GM12865 (cell line): ENCODE data around the gene COL8A2.

Source experiments
- DNase-seq: peaks from one replicate; pipeline ENCODE4 v3.0.0; 2010; ENCODE audit warnings: low read depth
- H3K4me3 ChIP-seq: 2 replicates; pipeline ENCODE4 v1.5.1; 2011; ENCODE audit warnings: mild to moderate bottlenecking, low read depth, low read length, control low read depth
- TF ChIP-seq, protein P1 (sequence below): IDR thresholded peaks from 2 replicates; pipeline ENCODE4 v1.5.1; 2011; ENCODE audit warnings: low read length, control low read depth, low read depth, inconsistent platforms; ENCODE audit not compliant: insufficient read depth; ENCODE audit errors: missing control alignments

The COL8A2 gene

DNA sequence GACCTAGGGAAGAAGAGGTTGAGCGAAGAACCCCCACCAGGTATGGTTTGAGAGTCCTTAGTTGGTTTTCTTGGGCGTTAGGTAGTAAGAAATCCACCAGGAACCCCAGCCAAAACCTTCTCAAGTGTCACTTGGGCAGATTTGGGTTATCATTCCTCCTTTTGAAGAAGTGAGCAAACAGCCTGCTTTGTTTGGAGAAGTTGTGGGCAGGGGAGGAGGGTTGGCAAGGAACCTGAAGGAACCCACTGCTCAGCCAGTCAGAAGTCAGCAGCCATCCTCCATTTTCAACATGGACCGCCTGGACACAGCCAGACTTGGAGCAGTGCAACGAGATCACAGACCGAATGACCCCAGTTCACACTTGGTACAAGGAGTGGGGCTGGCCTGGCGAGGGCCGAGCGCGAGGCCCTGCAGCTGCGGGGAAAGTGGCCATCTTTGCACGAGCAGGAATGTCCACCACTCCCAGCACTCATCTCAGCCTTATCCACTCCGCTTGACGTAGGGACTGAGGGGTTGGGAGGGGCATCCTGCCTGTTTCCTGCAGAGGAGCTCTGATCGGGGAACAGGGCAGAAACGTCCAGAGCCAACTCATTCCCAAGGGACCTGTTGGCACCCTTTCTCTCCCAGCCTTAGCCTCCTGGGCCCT, 29.1 kb downstream of the COL8A2 start:
- H3K4me3 ChIP-seq: no peak overlapping the region
- no peak for DNase-seq
- TF ChIP-seq, protein P1, sequence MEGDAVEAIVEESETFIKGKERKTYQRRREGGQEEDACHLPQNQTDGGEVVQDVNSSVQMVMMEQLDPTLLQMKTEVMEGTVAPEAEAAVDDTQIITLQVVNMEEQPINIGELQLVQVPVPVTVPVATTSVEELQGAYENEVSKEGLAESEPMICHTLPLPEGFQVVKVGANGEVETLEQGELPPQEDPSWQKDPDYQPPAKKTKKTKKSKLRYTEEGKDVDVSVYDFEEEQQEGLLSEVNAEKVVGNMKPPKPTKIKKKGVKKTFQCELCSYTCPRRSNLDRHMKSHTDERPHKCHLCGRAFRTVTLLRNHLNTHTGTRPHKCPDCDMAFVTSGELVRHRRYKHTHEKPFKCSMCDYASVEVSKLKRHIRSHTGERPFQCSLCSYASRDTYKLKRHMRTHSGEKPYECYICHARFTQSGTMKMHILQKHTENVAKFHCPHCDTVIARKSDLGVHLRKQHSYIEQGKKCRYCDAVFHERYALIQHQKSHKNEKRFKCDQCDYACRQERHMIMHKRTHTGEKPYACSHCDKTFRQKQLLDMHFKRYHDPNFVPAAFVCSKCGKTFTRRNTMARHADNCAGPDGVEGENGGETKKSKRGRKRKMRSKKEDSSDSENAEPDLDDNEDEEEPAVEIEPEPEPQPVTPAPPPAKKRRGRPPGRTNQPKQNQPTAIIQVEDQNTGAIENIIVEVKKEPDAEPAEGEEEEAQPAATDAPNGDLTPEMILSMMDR: no peak

DNA sequence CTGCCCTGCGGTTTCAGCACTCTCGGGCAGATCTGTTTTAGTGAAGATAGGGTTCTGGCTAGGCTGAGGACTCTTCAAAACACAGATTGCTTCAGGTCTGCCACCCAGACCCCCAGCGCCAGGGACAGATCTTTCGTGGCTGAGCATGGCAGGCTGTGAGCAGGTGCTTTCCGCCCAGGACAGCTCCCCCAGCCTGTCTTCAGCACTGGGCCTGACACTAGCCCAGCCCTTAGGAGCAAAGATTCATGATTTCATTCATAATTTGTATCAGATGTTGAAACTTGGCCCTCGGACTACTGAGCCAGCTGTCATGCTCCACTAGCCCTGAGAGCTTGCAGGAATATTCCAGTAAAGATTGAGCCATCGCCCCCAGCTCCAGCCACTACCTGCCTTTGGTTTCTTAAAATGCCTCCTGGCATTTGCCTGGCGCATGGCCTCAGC, 30.4 kb downstream of the COL8A2 start:
- no peak for DNase-seq
- TF ChIP-seq, protein P1: no peak
- H3K4me3 ChIP-seq: no peak overlapping the region

DNA sequence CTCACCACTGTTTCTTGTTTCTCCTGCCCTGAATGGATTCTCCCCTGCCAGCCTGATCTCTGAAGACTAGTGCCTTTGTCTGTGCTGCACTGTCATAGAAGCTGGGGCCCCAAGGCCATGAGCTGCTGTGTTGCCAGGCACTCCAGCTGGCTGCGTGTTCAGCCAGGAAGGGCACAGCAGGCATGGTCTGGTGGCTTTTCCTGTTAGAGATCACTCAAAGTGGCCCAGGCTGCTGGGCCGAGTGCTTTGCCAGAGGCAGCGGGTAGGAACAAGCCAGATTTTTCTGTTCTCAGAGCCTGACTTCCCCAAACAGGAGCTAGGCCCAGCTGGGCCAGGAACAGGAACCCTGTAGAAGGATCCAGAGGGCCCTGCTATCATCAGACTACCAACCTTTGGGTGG, 31.1 kb downstream of the COL8A2 start:
- TF ChIP-seq, protein P1: no peak
- no peak for DNase-seq
- H3K4me3 ChIP-seq: no peak overlapping the region

DNA sequence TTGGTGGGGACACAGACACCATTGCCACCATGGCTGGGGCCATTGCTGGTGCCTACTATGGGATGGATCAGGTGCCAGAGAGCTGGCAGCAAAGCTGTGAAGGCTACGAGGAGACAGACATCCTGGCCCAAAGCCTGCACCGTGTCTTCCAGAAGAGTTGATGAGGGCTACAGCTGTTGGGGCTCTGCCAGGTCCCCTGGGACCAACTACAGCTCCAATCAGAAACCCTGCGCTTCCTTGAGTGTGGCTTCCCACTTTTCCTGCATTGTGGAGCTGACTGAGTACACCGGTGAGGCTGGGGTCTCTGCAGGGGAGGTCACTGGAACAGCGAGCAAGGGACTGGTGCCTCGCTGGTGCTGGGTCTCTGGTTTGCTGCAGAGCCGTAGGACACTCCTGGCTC, 31.8 kb downstream of the COL8A2 start:
- H3K4me3 ChIP-seq: no peak overlapping the region
- TF ChIP-seq, protein P1: no peak
- no peak for DNase-seq

DNA sequence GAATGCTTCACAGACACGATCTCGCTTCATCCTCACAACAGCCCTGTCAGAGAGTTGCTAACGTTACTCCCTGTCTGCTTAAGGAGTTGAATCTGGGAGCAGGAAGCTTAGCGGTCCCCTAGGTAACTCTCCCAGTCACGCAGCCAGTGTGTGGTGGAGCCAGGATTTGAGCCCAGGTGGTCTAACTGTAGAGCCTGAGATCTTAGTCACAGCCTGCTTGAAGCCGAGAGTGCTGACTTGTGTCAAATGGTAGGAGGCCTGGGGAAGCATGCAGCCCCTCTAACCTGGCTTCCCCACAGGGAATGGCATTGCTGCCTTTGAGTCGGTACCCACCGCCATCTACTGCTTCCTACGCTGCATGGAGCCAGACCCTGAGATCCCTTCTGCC, 32.2 kb downstream of the COL8A2 start:
- TF ChIP-seq, protein P1: no peak
- H3K4me3 ChIP-seq: no peak overlapping the region
- DNase-seq: no peak

DNA sequence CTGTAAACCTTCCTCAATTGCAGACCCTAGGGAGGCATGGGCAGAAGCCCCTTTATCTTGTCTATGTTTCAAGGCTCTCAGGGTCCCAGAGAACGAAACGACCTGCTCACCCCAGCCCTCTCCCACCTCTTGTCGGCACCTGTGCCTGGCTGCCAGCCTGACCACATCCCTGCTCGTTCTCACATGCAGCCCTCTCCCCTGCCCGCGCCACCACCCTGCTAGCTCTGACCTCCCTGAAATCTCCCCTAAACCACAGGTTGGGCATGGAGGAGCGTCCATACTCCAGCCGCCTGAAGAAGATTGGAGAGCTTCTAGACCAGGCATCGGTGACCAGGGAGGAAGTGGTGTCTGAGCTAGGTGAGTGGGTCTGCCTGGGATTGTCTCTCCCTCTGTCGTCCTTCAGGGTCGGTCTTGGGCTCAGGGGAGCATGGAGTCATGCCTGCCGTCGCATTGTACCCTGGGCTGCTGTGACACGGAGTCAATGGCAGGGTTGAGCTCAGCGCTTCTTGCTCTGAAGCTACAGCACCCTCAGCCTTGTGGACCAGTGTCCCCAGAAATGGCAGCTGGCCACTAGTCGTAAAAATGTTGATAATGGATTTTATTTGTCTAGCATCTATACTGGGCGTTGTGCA, 32.7 kb downstream of the COL8A2 start:
- no peak overlapping the region for H3K4me3 ChIP-seq
- DNase-seq: no peak
- TF ChIP-seq, protein P1: no peak

DNA sequence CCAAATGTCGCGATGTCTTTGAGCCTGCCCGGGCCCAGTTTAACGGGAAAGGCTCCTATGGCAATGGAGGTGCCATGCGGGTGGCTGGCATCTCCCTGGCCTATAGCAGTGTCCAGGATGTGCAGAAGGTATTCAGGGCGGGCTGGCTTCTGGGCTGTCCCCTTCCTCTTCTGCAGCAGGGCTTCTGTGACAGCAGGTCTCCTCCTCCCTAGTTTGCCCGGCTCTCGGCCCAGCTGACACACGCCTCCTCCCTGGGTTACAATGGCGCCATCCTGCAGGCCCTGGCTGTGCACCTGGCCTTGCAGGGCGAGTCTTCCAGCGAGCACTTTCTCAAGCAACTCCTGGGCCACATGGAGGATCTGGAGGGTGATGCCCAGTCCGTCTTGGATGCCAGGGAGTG, 33.3 kb downstream of the COL8A2 start:
- TF ChIP-seq, protein P1: no peak
- no peak for DNase-seq
- no peak overlapping the region for H3K4me3 ChIP-seq
